Peyer's patch (tissue), 4 donors: Measurements from ENCODE around the gene IRF1.

Experiments used
- CTCF ChIP-seq, 6 experiments: fragments of 450-650 bp in 4 of 6; fragments of 200-600 bp in 2 of 6; sonication (generic) in 1 of 6; IDR thresholded peaks; one replicate each; pipeline ENCODE4 v1.5.1; 2017 to 2019; ENCODE audit warnings: antibody characterized with exemption in 6 of 6, mild to moderate bottlenecking in 3 of 6, moderate library complexity in 1 of 6
- POLR2A ChIP-seq, 2 donors: fragments of 450-650 bp; IDR thresholded peaks; one replicate each; pipeline ENCODE4 v1.5.1; 2017; ENCODE audit warnings: antibody characterized with exemption in 2 of 2, mild to moderate bottlenecking in 2 of 2, moderate library complexity in 2 of 2

- no peak for TF ChIP-seq CTCF (IDR thresholded peaks at IDR 0.05)
- TF ChIP-seq POLR2A (IDR thresholded peaks at IDR 0.05) = no peak
Observed at GRCh38 chr5:132470596-132470995, 20.0 kb downstream of the IRF1 start.
